NCI-H187 (cell line): Measurements from ENCODE around the gene AP1S3.

Experiments used
- DNase-seq, 2 experiments: peaks; one replicate each; lab custom pipeline; 2025; lab: John Stamatoyannopoulos, UW

The AP1S3 gene

GRCh38 chr2:223759569-223760430 lies 77.6 kb downstream of the AP1S3 start:
- no peak for DNase-seq

GRCh38 chr2:223758131-223758840 lies 79.1 kb downstream of the AP1S3 start:
- DNase-seq = no peak

DNA sequence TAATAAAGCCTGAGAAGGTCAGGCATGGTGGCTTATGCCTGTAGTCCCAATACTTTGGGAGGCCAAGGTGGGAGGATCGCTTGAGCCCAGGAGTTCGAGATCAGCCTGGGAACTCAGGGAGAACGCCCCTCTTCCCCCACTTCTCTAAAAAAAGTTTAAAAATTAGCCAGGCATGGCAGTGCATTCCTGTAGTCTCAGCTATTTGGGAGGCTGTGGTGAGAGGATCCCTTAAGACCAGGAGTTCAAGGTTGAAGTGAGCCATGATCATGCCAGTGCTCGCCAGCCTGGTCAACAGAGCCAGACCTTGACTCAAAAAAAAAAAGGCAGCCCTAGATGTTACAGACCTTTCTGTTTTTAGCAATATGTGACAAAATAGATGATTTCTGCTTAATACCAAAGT lies 83.4 kb downstream of the AP1S3 start:
- DNase-seq = no peak

DNA sequence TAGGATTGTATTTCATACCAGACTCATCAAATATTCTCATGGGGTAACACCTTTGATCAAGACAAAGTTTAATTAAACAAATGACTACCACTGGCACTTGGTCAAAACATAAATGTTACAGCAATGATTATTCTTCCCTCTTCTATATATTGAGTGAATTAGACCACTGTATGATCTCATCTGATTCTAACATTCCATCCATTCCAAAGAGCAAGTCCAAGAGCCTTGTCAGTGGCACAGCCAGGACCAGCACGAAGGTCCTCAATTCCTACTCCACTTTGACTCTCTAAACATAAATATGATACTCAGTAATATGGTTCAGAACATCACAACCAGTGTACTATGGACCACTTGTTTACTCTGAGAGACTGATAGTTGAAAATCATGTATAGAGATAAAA lies 86.4 kb downstream of the AP1S3 start:
- no peak for DNase-seq

GRCh38 chr2:223747392-223748042 lies 89.9 kb downstream of the AP1S3 start:
- DNase-seq = no peak

- DNase-seq = no peak
Measured at GRCh38 chr2:223746611-223747010, 90.8 kb downstream of the AP1S3 start.

- no peak for DNase-seq
Measured at GRCh38 chr2:223744580-223744979, 92.8 kb downstream of the AP1S3 start.

DNA sequence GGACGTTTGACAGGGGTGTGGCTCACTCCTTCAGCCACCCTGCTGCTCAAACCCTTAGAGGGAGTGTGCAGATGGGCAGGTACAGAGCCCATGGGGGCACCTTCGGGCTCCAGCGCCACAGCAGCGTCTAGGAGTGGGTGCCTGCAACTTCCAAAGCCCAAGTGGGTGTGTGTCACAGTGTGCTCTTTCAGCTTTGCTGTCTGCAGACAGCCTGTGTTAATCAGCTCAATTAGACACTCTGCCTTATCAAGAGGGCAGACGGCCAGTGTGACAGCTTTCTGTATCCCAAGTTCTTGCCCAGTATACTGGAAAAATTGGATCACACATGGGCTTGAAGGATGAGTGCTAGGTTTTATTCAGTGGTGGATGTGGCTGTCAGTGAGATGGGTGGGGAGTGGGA lies 96.7 kb downstream of the AP1S3 start:
- no peak for DNase-seq

DNA sequence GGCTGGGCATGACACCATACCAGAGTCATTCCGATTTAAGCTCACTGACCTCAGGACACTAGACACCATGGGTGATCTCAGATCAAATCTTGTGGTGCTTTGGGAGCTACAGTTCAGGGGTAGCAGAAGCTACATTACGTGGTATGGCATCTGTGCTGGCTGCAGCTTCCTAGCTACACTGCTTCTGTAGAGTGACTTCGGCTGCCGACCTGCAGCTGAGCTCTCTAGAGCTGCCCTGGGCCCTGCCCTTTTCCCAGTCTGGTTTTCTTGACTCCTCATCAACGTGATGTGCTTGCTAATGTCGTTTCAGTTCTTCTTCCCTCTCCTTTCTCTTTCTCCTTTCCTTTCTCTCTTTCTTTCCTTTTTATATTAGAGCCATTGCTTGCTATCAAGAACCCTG lies 100.2 kb downstream of the AP1S3 start:
- DNase-seq = no peak

- DNase-seq = no peak
Measured at GRCh38 chr2:223736488-223736887, 100.9 kb downstream of the AP1S3 start.

DNA sequence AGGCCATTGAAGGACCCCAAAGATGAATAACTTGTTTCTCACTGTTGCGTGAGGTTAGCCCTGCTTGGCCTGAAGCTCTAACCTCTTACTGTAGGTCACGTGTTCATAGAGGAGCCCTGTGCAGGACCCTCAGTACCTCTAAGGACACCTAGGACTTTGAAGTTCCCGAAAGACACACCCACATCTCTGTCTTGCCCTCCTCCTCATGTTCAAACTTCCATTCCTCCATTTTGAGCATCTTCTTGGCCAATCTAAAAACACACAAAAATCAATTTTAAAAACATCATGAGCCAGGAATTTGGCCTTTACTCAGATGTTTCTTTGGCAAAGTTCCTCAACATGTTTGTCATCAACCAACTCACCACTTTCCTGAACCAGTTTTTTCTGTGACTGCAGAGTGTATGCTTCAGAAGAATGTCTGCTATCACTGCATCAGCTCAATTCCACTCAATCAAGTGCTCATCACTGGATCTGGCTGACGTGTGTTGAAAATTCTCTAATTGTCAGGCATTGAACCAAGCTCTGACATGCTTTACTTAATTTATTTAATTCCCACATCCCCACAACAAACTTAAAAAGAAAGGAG lies 101.6 kb downstream of the AP1S3 start:
- no peak for DNase-seq

DNA sequence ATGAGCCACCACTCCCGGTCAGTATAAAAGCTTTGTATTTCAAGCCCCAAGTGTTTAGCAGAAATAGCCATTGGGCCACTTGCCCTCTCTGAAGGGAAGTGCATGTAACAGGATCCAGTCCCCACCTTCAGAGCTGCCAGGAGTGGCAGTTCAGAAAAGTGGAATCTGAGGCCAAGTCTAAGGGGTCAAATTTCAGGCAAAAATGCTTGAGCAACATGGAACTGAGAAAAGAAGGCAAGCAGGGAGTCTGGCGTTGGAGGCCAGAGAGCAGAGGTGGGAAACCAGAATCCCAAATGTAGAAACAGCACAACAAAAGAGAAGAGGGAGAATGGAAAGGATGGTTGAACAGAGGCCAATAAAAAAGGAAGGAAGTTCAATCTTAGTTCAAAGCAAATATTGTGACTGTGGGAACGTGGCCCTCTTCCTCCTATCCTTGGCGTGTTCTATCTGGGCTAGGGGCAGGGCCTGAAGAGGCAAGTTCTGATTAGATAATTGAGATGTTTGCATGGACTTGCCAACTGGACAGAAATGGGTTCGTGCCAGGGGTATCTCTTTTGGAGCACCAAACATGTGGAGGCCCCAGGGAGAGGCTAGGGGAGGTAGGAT lies 102.2 kb downstream of the AP1S3 start:
- no peak for DNase-seq

- DNase-seq = no peak
Measured at GRCh38 chr2:223734346-223734745, 103.0 kb downstream of the AP1S3 start.

GRCh38 chr2:223732346-223732745 lies 105.0 kb downstream of the AP1S3 start:
- no peak for DNase-seq

GRCh38 chr2:223731503-223731902 lies 105.9 kb downstream of the AP1S3 start:
- DNase-seq = no peak

- no peak for DNase-seq
Measured at GRCh38 chr2:223729781-223730180, 107.6 kb downstream of the AP1S3 start.

GRCh38 chr2:223727562-223727961 lies 109.8 kb downstream of the AP1S3 start:
- DNase-seq = peak in 1 of 2 experiments; percentile 11

GRCh38 chr2:223725986-223726970 lies 111.1 kb downstream of the AP1S3 start:
- no peak for DNase-seq

DNA sequence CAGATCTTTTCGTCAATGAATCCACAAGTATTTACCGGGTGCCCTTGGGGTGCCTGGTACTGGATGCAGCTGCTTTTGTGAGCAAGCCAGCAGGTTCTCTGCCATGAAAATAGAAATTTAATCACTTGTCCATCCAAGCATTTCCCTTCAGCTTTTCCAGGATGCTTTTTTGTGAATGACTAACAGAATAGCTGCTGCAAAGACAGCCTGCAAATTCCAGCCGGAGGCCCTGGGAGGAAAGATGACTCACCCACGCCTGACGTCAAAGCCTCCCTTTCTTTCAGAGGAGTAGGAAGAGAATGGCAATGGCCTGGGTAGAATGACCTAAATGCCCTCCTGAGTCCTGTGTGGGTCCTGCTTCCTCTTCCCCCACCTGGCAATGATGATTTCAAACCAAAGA lies 111.9 kb downstream of the AP1S3 start:
- no peak for DNase-seq

- DNase-seq = no peak
Measured at GRCh38 chr2:223724861-223725260, 112.5 kb downstream of the AP1S3 start.

DNA sequence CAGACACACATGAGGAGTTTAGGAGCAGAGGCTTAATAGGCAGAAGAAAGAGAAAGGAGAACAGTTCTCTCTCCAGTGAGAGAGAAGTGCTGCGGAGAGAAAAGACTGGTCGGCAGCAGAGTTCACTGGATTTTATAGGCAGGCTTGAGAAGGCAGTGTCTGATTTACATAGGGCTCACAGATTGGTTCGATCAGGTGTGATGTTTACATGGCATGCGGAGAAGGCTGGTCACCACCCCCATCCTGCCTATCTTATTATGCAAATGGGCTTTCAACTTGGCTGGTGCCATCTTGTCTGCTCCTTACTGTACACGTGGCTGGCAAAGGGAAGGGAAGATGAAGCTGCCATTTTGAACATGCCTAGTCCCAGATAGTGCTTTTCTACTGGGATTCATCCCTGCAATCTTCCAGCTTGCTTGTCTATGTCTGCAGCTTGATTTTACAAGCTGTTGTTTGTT lies 113.4 kb downstream of the AP1S3 start:
- DNase-seq = no peak
